Measurements from ENCODE around the gene FAM184A.

DNA sequence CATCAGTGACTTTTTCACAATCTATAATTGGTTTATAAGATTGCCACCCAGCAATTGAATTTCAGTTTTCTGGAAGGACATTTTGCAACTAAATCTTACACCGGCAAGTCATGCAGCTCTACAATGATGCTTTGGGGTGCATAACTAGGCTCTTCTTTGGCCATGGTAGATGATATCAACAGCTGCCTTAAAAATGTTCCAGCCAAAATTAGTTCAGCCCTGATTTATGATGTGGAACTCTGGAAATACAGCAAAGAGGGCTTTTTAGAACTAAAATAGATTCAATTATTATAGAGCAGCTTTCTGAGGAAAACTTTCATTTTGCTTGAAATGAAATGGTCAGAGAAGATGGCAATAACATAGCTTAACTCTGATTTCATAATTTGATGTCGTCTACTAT is 125.1 kb downstream of the FAM184A start:
- TF ChIP-seq, protein P1, sequence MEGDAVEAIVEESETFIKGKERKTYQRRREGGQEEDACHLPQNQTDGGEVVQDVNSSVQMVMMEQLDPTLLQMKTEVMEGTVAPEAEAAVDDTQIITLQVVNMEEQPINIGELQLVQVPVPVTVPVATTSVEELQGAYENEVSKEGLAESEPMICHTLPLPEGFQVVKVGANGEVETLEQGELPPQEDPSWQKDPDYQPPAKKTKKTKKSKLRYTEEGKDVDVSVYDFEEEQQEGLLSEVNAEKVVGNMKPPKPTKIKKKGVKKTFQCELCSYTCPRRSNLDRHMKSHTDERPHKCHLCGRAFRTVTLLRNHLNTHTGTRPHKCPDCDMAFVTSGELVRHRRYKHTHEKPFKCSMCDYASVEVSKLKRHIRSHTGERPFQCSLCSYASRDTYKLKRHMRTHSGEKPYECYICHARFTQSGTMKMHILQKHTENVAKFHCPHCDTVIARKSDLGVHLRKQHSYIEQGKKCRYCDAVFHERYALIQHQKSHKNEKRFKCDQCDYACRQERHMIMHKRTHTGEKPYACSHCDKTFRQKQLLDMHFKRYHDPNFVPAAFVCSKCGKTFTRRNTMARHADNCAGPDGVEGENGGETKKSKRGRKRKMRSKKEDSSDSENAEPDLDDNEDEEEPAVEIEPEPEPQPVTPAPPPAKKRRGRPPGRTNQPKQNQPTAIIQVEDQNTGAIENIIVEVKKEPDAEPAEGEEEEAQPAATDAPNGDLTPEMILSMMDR (IDR thresholded peaks at IDR 0.05), result no peak
- TF ChIP-seq SIN3A (IDR thresholded peaks at IDR 0.05; ENCODE audit: borderline replicate concordance, insufficient read depth, low read depth, low read length), result no peak
